Iris pigment epithelial cell (primary cell): ENCODE data around the gene FAM186B.

Experiments
- DNase-seq: peaks from one replicate; pipeline ENCODE4 v3.0.0-alpha.2; 2011; ENCODE audit warnings: low read depth

FAM186B gene

GRCh38 chr12:49552014-49552413, 53.4 kb downstream of the FAM186B start:
- no peak for DNase-seq

- DNase-seq: no peak
These were observed 54.7 kb downstream of the FAM186B start for GRCh38 chr12:49550693-49551252.

GRCh38 chr12:49549735-49550692, 55.4 kb downstream of the FAM186B start:
- no peak for DNase-seq

GRCh38 chr12:49548822-49549648, 56.4 kb downstream of the FAM186B start:
- DNase-seq: peak; percentile 20

GRCh38 chr12:49548481-49548821, 57.0 kb downstream of the FAM186B start:
- DNase-seq: no peak

- DNase-seq: no peak
These were observed 58.2 kb downstream of the FAM186B start for GRCh38 chr12:49547090-49547690.

- DNase-seq: no peak
These were observed 59.0 kb downstream of the FAM186B start for GRCh38 chr12:49546481-49546880.

- no peak for DNase-seq
These were observed 59.6 kb downstream of the FAM186B start for GRCh38 chr12:49545815-49546214.

GRCh38 chr12:49543914-49544815, 61.3 kb downstream of the FAM186B start:
- DNase-seq: no peak

GRCh38 chr12:49543221-49543913, 62.1 kb downstream of the FAM186B start:
- DNase-seq: no peak

- DNase-seq: no peak
These were observed 62.8 kb downstream of the FAM186B start for GRCh38 chr12:49542592-49543160.

GRCh38 chr12:49541911-49542505, 63.4 kb downstream of the FAM186B start:
- DNase-seq: no peak

GRCh38 chr12:49541140-49541861, 64.1 kb downstream of the FAM186B start:
- no peak for DNase-seq

- DNase-seq: no peak
These were observed 65.0 kb downstream of the FAM186B start for GRCh38 chr12:49540229-49541139.

GRCh38 chr12:49539406-49540228, 65.8 kb downstream of the FAM186B start:
- DNase-seq: no peak

- DNase-seq: peak; percentile 55
These were observed 66.7 kb downstream of the FAM186B start, which contains the start of gene KCNH3 for GRCh38 chr12:49538510-49539403. KCNH3 (plus strand) TSS chr12:49539030; CDS start chr12:49539417, 387 bp downstream.
